Erythroblast (primary cell): Measurements from ENCODE around the gene COX6A1.

ENCODE experiments used
- DNase-seq, 2 experiments: peaks; one replicate each; lab custom pipeline; 2025; lab: John Stamatoyannopoulos, UW
- GATA1 ChIP-seq: IDR thresholded peaks from 2 replicates; pipeline ENCODE4 v1.6.1; 2011; ENCODE audit warnings: low read depth, mild to moderate bottlenecking, control low read depth, low read length, moderate library complexity
- POLR2A ChIP-seq: IDR thresholded peaks from 2 replicates; pipeline ENCODE4 v1.6.1; 2011; ENCODE audit warnings: mild to moderate bottlenecking, low read length

Gene COX6A1

GRCh38 chr12:120466560-120467315 lies 28.8 kb downstream of the COX6A1 start:
- TF ChIP-seq GATA1, result no peak
- TF ChIP-seq POLR2A, result no peak
- DNase-seq, result peak; percentile 70 to 79

- no peak for DNase-seq
- TF ChIP-seq GATA1, result no peak
- TF ChIP-seq POLR2A, result no peak
Measured at GRCh38 chr12:120467439-120467838, 29.5 kb downstream of the COX6A1 start.

- no peak for TF ChIP-seq GATA1
- TF ChIP-seq POLR2A, result no peak
- DNase-seq, result peak; percentile 54 to 65
Measured at GRCh38 chr12:120468325-120468820, 30.5 kb downstream of the COX6A1 start.

- no peak for TF ChIP-seq GATA1
- TF ChIP-seq POLR2A, result no peak
- peak; percentile 58 to 65 for DNase-seq
Measured at GRCh38 chr12:120468821-120469449, 31.0 kb downstream of the COX6A1 start.

- TF ChIP-seq GATA1 (no peak), POLR2A (peak; percentile 88)
- peak; percentile 98 to 99 for DNase-seq
Measured at GRCh38 chr12:120469450-120470149, 31.7 kb downstream of the COX6A1 start, which contains the start of gene SRSF9. Gene SRSF9 (minus strand): TSS chr12:120469748. CDS start chr12:120469609, 139 bp downstream.

- TF ChIP-seq GATA1, result no peak
- no peak for DNase-seq
Measured at GRCh38 chr12:120470150-120470784, 32.4 kb downstream of the COX6A1 start.

- DNase-seq, result no peak
- TF ChIP-seq GATA1, result no peak
- no peak for TF ChIP-seq POLR2A
Measured at GRCh38 chr12:120472521-120472920, 34.6 kb downstream of the COX6A1 start.

GRCh38 chr12:120473807-120474615 lies 36.1 kb downstream of the COX6A1 start:
- TF ChIP-seq GATA1, result no peak
- no peak for TF ChIP-seq POLR2A
- DNase-seq, result no peak

- DNase-seq, result no peak
- TF ChIP-seq POLR2A (no peak), GATA1 (no peak)
Measured at GRCh38 chr12:120474616-120474960, 36.7 kb downstream of the COX6A1 start.

GRCh38 chr12:120475643-120476042 lies 37.7 kb downstream of the COX6A1 start:
- no peak for DNase-seq
- no peak for TF ChIP-seq GATA1
- no peak for TF ChIP-seq POLR2A

GRCh38 chr12:120479458-120479857 lies 41.5 kb downstream of the COX6A1 start:
- no peak for DNase-seq
- no peak for TF ChIP-seq POLR2A
- no peak for TF ChIP-seq GATA1

GRCh38 chr12:120480211-120480610 lies 42.3 kb downstream of the COX6A1 start:
- DNase-seq, result no peak
- TF ChIP-seq GATA1 (no peak), POLR2A (no peak)
